ENCODE results near the gene ROBO2.

The ROBO2 gene

GRCh38 chr3:77414881-77415280, 375.0 kb downstream of the ROBO2 start:
- TF ChIP-seq, protein P1, sequence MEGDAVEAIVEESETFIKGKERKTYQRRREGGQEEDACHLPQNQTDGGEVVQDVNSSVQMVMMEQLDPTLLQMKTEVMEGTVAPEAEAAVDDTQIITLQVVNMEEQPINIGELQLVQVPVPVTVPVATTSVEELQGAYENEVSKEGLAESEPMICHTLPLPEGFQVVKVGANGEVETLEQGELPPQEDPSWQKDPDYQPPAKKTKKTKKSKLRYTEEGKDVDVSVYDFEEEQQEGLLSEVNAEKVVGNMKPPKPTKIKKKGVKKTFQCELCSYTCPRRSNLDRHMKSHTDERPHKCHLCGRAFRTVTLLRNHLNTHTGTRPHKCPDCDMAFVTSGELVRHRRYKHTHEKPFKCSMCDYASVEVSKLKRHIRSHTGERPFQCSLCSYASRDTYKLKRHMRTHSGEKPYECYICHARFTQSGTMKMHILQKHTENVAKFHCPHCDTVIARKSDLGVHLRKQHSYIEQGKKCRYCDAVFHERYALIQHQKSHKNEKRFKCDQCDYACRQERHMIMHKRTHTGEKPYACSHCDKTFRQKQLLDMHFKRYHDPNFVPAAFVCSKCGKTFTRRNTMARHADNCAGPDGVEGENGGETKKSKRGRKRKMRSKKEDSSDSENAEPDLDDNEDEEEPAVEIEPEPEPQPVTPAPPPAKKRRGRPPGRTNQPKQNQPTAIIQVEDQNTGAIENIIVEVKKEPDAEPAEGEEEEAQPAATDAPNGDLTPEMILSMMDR (IDR thresholded peaks at IDR 0.05; ENCODE audit: low read length): no peak
- TF ChIP-seq EZH2 (IDR thresholded peaks at IDR 0.05; ENCODE audit: borderline replicate concordance, low read length): no peak
- Histone ChIP-seq H3K79me2 (ENCODE audit: insufficient read depth, low read length) (no peaks in the 10 kb centered on the region), H3K4me1 (ENCODE audit: insufficient read depth, low read length, severe bottlenecking) (no peaks in the 10 kb centered on the region), H3K9me3 (ENCODE audit: low read length) (no peaks in the 10 kb centered on the region), H3K36me3 (ENCODE audit: insufficient read depth, low read length) (no peaks in the 10 kb centered on the region), H3K4me3 (ENCODE audit: low read depth, low read length, poor library complexity, severe bottlenecking) (no peak overlapping the region), H3K9me2 (ENCODE audit: low read depth, low read length) (no peaks in the 10 kb centered on the region), H4K20me1 (ENCODE audit: insufficient read depth, low read length) (no peaks in the 10 kb centered on the region), H3F3A (ENCODE audit: insufficient read depth, low read length) (no peaks in the 10 kb centered on the region), H2AFZ (ENCODE audit: low read length) (no peak overlapping the region), H3K27me3 (ENCODE audit: insufficient read depth, low read length) (no peaks in the 10 kb centered on the region), H3K27ac (ENCODE audit: low read depth, low read length, poor library complexity, severe bottlenecking) (no peak overlapping the region), H3K4me2 (ENCODE audit: low read length) (no peak overlapping the region), H3K9ac (ENCODE audit: low read length) (no peak overlapping the region)

DNA sequence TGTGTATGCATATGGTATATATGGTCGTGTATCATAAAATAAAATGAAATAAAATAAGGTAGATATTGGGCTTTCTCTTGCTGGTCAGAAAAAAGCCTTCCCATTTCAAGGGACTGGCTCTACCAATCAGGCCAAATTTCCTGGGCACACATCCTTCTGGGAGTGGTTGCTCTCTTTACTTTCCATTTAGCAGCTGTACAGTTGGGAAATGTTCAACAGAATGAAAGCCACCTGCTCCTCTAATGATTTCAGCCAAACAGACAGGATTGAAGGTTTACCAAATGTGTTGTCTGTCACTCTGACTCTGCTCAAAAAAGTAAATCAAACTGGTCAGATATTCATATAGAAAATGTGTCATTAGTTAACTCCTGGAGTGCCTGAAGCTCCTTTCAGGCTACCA, 380.4 kb downstream of the ROBO2 start:
- no peaks in the 10 kb centered on the region for H3K9me3 ChIP-seq (ENCODE audit: low read length)
- no peak overlapping the region for H3K9ac ChIP-seq (ENCODE audit: low read length)
- TF ChIP-seq, protein P1 (IDR thresholded peaks at IDR 0.05; ENCODE audit: low read length): no peak
- TF ChIP-seq EZH2 (IDR thresholded peaks at IDR 0.05; ENCODE audit: borderline replicate concordance, low read length): no peak
- H3K27ac ChIP-seq (ENCODE audit: low read depth, low read length, poor library complexity, severe bottlenecking): no peak overlapping the region
- no peaks in the 10 kb centered on the region for H3K4me1 ChIP-seq (ENCODE audit: insufficient read depth, low read length, severe bottlenecking)
- H3K79me2 ChIP-seq (ENCODE audit: insufficient read depth, low read length): no peaks in the 10 kb centered on the region
- no peak overlapping the region for H2AFZ ChIP-seq (ENCODE audit: low read length)
- no peaks in the 10 kb centered on the region for H3K9me2 ChIP-seq (ENCODE audit: low read depth, low read length)
- no peak overlapping the region for H3K4me3 ChIP-seq (ENCODE audit: low read depth, low read length, poor library complexity, severe bottlenecking)
- no peaks in the 10 kb centered on the region for H3K36me3 ChIP-seq (ENCODE audit: insufficient read depth, low read length)
- H4K20me1 ChIP-seq (ENCODE audit: insufficient read depth, low read length): no peaks in the 10 kb centered on the region
- no peaks in the 10 kb centered on the region for H3K27me3 ChIP-seq (ENCODE audit: insufficient read depth, low read length)
- no peak overlapping the region for H3K4me2 ChIP-seq (ENCODE audit: low read length)
- H3F3A ChIP-seq (ENCODE audit: insufficient read depth, low read length): no peaks in the 10 kb centered on the region

GRCh38 chr3:77421916-77422315, 382.0 kb downstream of the ROBO2 start:
- Histone ChIP-seq H3K4me1 (ENCODE audit: insufficient read depth, low read length, severe bottlenecking) (no peaks in the 10 kb centered on the region), H3K9ac (ENCODE audit: low read length) (no peak overlapping the region), H3K27me3 (ENCODE audit: insufficient read depth, low read length) (no peaks in the 10 kb centered on the region), H3K4me3 (ENCODE audit: low read depth, low read length, poor library complexity, severe bottlenecking) (no peak overlapping the region), H3K79me2 (ENCODE audit: insufficient read depth, low read length) (no peaks in the 10 kb centered on the region), H3F3A (ENCODE audit: insufficient read depth, low read length) (no peaks in the 10 kb centered on the region), H3K9me3 (ENCODE audit: low read length) (no peaks in the 10 kb centered on the region), H3K36me3 (ENCODE audit: insufficient read depth, low read length) (no peaks in the 10 kb centered on the region), H3K27ac (ENCODE audit: low read depth, low read length, poor library complexity, severe bottlenecking) (no peak overlapping the region), H3K4me2 (ENCODE audit: low read length) (no peak overlapping the region), H4K20me1 (ENCODE audit: insufficient read depth, low read length) (no peaks in the 10 kb centered on the region), H3K9me2 (ENCODE audit: low read depth, low read length) (no peaks in the 10 kb centered on the region), H2AFZ (ENCODE audit: low read length) (no peak overlapping the region)
- TF ChIP-seq, protein P1 (IDR thresholded peaks at IDR 0.05; ENCODE audit: low read length): no peak
- TF ChIP-seq EZH2 (IDR thresholded peaks at IDR 0.05; ENCODE audit: borderline replicate concordance, low read length): no peak
